ENCODE measurements around the gene EMILIN1.
"Not testable (repeated sequence)": the region's sequence is repeated elsewhere in the genome, so short reads cannot be mapped to it uniquely, and the experiment has no call there.

EMILIN1 gene

GRCh38 chr2:27054721-27055120 is 23.7 kb upstream of the EMILIN1 start:
- DNase-seq = no peak

- no peak for DNase-seq
These were observed 21.2 kb upstream of the EMILIN1 start for GRCh38 chr2:27057184-27057583.

GRCh38 chr2:27058210-27058609 is 20.2 kb upstream of the EMILIN1 start:
- DNase-seq = no peak

DNA sequence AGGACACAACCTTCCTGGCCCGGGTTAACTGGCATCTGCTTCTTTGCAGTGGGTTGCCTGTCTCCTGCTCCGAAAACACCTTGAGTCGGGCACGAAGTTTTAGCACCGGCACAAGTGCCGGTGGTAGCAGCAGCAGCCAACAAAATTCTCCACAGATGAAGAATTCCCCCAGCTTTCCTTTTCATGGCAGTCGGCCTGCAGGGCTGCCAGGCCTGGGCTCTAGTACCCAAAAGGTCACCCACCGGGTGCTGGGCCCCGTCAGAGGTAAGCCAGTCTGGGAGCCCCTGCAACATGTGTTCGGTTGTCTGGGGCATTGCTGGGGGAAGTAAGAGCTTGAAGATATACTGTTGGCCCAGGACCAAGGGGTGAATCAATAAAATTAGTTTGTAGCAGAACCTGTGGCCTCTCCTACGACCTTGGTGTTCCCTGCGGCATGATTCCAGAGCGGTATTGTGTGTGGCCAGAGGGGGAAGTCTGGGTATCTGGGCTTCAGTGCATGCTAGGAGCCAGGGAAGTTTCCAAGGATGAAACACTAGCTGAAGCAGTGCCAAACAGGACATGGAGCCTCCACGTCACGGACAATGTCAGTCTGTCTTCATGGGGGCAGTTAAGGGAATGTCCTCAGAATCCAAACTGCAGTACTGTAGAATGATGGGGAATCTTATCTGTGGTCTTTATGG is 19.1 kb upstream of the EMILIN1 start:
- DNase-seq = no peak

- no peak for DNase-seq
These were observed 18.1 kb upstream of the EMILIN1 start for GRCh38 chr2:27060323-27060722.

GRCh38 chr2:27065128-27065527 is 13.3 kb upstream of the EMILIN1 start:
- no peak for DNase-seq

DNA sequence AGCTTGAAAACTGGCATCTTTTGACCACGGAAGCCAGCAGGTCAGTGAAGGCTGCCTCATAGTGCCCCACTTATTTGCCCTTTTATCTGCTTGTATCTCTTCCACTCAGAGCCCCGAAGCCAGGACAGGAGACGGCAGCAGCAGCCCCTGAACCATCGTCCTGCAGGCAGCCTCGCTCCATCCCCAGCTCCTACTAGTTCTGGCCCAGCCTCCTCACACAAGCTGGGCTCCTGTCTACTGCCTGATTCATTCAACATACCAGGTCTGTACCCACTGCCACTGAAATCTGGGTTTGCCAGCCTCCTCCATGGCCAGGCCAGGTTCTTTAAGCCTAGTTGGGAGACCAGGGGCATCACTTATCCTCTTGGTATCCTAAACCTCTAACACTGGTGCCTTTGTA is 11.0 kb upstream of the EMILIN1 start:
- DNase-seq = no peak

DNA sequence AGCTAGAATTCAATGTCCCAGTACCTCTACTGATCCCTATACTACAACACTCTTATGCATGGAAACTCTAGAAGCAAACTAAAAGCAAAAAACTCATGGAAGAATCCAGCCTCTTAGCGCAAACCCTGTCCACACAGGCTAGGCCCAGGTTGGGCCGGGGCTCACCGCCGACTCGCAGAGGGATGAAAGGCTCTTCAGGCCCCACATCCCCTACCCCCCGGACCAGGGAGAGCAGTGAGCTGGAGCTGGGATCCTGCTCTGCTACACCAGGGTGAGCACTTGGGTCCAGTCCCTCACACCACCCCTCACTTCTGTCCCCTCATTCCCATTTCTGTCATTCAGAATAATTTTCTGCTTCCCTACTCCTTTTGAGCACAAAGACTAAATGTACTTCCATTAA is 9.0 kb upstream of the EMILIN1 start:
- DNase-seq = no peak

DNA sequence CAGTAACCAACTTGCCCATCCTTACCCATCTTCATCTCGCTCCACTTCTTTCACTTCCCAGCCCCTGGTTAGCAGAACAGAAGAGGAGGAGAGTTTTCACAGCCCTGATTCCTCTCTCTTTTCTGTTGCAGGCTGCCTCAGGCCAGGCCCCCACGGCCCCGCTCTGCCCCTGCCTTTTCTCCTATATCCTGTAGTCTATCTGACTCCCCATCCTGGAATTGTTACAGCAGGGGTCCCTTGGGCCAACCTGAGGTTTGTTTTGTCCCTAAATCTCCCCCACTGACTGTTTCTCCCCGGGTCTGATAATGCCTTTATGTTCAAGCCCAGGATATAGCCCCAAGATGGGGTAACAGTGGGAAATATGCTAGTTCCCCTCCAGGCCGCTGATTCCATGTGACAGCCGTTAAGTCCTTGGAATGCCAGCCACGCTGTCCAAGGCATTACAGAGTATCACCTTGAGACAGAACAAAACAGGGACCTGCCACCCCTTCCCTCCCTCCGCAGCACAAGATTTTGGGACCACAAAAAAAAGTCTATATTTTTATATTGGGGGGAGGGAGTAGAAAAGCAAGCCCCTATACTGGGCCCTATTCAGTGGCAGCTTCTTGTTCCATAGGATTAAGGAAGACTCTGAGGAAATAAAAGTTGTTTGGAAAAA is 8.3 kb upstream of the EMILIN1 start:
- DNase-seq = no peak

GRCh38 chr2:27070653-27071276 is 7.7 kb upstream of the EMILIN1 start:
- DNase-seq = no peak

DNA sequence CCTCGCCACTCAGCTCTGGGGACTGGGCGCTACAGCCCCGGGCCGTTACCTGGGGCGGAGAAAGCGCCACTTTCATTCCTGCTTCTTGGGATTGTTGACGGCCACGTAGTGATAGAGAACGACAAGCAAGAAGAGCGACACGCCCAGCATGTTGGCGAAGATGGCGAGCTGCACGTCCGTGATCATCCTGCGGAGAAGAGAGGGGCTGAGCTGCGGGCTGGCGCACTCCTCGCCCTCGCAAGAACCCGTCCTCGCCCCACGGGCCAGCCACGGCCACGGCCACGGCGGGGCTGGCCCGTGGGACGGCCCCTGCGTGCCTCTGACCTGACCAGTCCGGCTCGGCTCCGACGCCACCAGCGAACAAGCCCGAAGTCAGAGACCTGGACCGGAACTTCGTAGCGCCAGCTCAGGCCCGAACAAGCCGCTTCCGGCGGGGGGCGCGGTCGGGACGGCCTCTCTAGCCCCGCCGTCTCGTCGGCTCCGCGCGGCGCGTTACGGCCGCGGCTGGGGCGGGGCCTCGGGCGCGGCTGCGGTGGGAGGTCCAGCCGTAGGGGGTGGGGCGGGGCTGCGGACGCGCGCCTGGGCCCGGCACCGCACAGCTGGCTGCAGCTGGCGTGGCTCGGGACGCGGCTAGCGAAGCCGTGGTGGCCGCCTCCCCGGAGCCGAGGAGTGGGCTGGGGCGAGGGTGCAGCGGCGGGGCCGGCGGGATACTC is 7.0 kb upstream of the EMILIN1 start, which contains the start of gene OST4:
Gene OST4 (minus strand): TSS at position 378 of the 713 bp plus-strand sequence.
- DNase-seq = peak; percentile 89

DNA sequence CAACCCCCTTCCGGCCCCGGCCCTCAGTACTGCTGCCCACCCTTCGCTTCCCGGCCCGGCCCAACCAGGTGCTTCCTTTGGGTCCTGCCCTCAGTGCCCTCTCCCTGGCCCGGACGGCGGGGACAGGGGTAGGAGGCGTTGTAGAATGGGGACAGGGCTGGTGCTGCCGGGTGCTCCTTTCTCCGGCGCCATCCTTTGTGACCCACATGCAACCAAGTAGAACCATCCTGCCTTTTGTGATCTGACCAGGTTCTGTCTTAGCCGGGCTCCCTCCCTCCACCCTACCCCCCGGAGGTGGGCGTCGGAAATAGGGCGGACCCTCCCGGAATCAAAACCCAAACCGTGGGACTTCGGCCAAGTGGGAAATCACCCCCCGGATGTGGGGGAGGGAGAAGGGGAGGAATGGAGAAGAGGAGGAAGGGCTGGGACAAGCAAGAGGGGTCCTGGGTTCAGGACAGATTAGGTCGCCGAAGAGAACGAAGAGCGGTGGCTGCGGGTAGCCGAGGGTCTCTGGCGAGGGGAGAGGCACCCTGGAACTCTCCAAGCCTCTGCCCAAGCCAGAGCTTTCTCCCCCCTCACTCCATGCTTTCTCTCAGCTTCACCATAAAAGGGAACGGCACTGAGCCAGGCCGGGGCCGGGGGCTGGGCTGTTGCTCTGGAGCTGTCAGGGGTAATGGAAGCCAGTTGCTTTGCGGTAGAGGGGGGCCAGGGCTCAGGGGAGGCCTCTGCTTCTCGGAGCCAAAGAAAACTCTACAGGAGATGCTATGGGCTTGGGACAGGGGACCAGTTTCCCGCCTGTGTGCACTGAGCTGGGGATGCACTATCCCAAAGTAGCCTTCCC is 6.2 kb upstream of the EMILIN1 start:
- no peak for DNase-seq

- no peak for DNase-seq
These were observed 5.5 kb upstream of the EMILIN1 start for GRCh38 chr2:27072920-27073319.

GRCh38 chr2:27073782-27074181 is 4.6 kb upstream of the EMILIN1 start:
- DNase-seq = no peak

DNA sequence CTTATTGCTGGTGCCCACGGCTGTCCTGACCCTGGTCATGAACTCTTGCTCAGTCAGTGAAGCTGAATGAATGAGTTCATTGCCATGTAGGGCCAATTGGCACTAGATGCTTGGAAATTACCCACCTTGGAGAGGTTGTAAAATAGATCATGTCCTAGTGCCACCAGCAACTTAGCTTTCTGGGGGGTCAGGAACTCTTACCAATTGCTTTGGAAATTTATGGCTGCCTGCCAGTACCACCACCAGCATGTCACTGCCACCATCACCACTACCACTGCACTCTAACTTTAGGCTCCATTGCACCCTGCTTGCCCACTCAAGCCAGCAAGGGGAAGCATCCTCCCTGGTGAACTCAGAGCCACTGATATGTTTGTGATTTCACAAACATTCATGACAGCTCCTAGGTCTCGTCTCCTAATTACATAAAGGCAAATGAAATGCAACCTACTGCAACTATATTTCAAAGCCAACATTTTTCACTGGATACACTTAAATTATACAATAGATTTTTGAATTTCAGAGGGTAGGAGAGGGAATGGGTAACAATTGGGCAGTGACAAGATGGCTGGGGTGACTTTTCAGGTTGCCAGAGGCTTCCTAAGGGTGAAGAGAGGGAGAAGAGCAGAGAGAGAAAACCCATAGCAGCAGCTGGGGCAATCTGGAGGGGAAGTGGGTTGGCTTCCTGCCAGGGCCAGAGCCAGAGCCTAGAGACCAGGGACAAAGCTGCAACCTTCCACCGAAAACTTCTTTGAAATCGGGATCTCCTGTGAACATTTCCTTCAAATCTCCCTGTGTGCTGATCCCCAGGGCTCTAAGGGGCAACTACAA is 3.5 kb upstream of the EMILIN1 start:
- peak; percentile 44 for DNase-seq

GRCh38 chr2:27075566-27075871 is 2.9 kb upstream of the EMILIN1 start:
- DNase-seq = not testable (repeated sequence)

DNA sequence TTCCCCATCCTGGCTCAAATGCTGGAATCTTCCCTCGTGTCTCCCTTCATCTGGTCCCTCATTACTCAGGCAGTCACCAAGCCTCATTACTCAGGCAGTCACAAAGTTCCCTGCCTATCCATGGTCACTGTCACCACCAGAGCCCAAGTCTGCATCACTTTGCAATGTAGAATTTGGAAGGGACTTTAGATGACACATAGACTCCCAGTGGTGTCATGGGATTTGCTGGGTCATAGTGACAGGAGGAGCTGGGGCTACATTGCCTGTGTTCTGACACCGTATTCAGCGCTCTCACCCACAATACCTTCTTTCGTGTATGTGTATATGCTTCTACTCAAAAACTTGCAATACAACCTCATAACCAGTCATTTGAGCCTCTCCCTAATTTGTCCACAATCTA is 2.1 kb upstream of the EMILIN1 start:
- DNase-seq = no peak

- no peak for DNase-seq
These were observed 1.2 kb upstream of the EMILIN1 start for GRCh38 chr2:27077231-27077630.

DNA sequence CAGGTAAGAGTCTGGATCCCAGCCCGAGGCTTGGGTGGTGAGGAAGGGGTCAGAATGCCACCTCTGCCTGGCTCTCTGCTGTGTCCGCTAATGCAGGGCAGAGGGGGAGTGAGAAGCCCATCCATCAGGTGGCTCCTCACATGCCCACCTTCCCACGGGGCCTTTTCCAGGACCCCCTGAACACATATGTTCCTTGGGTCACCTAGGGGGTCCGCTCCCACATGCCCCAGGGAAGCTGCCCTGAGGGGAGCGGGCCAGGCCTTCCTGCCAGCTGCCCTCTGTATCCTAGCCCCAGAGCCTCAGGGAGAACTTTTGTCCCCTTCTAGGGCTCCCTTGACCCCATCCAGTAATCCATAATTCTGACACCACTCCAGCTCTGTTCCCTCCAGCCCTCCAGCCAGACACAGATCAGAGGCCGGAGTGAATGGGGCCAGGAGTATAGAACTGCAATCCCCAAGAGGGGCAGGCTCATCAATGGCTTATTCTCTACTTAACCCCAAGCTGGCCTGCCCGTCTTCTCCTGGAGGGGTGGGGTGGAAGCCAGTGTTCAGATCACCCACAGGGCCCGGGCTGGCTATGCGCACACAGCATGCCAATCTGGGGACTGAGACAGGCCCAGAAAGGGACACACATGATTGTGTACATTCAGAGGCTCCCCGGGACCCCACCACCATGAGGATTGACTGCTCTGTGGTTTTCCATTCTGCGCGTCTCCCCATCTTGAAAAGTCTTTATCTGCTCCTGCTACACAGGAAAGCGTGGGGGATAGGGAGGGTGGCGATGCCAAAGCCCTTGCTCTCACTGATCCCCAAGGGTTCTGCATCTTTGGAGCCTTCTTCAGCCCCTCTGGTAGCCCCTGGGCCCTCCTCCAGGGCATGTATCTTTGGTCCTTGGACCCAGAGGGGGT is 1.1 kb downstream of the EMILIN1 start:
- no peak for DNase-seq

DNA sequence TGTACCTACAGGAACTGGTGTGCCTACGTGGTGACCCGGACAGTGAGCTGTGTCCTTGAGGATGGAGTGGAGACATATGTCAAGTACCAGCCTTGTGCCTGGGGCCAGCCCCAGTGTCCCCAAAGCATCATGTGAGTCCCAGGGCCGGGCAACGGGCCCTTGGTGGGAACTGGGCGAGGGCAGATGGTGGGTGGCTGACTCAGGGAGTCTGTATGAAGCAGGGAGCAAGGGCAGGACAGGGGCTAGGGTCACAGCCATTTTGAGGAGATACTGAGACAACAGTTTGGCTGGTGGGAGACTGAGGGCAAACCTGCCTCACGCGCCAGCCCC is 1.7 kb downstream of the EMILIN1 start:
- no peak for DNase-seq

DNA sequence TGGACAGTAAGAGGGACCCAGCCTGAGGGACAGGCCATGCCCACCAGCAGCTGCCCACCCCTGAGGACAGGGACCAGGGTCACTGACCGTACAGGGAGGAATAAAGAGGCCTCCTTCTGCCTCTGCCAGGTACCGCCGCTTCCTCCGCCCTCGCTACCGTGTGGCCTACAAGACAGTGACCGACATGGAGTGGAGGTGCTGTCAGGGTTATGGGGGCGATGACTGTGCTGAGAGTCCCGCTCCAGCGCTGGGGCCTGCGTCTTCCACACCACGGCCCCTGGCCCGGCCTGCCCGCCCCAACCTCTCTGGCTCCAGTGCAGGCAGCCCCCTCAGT is 2.2 kb downstream of the EMILIN1 start:
- DNase-seq = no peak

Data from activated effector memory CD4-positive, alpha-beta T cell treated with Interleukin-2 at 50 U/mL for 16 hours (primary cell).